HepG2 (cell line): ENCODE results near the gene NAGS. TPM values are rescaled to one million over a fixed set of nuclear protein-coding genes. Genes with fewer than 3 reads are reported as not detected.
A peak's percentile ranks its signal among the peaks of the same experiment; 100 is the strongest.

ENCODE experiments used
- AGO2 ChIP-seq: fragments of 200-400 bp; formaldehyde crosslinking; optimal IDR thresholded peaks from 2 replicates; pipeline ENCODE3; 2017; ENCODE audit warnings: mild to moderate bottlenecking, low read depth, low read length, moderate library complexity
- CENPT ChIP-seq: sonication (generic); formaldehyde crosslinking; IDR thresholded peaks from 2 replicates; pipeline ENCODE4 v1.8.0; 2022; ENCODE audit warnings: low read depth, mild to moderate bottlenecking, moderate library complexity, missing genetic modification reagents
- HOXA7 ChIP-seq: sonication (generic); formaldehyde crosslinking; IDR thresholded peaks from 2 replicates; pipeline ENCODE4 v1.8.1; 2022; ENCODE audit warnings: mild to moderate bottlenecking, missing genetic modification reagents, moderate library complexity
- KAT7 ChIP-seq: IDR thresholded peaks from 2 replicates; pipeline ENCODE4 v1.6.1; 2018; ENCODE audit warnings: borderline replicate concordance, missing compliant biosample characterization
- KLF15 ChIP-seq: sonication (generic); formaldehyde crosslinking; IDR thresholded peaks from 2 replicates; pipeline ENCODE4 v1.8.1; 2023; ENCODE audit warnings: borderline replicate concordance, mild to moderate bottlenecking, inconsistent platforms, missing genetic modification reagents, mixed read lengths
- MAF1 ChIP-seq: sonication (generic); formaldehyde crosslinking; IDR thresholded peaks from 2 replicates; pipeline ENCODE4 v1.5.0; 2020; ENCODE audit warnings: missing genetic modification reagents, borderline replicate concordance
- MZF1 ChIP-seq: sonication (generic); formaldehyde crosslinking; IDR thresholded peaks from 2 replicates; pipeline ENCODE4 v1.8.1; 2023; ENCODE audit warnings: mild to moderate bottlenecking, missing genetic modification reagents, borderline replicate concordance
- RBAK ChIP-seq: sonication (generic); formaldehyde crosslinking; IDR thresholded peaks from 2 replicates; pipeline ENCODE4 v1.5.1; 2020; ENCODE audit warnings: mild to moderate bottlenecking, missing genetic modification reagents
- ZNF143 ChIP-seq: sonication (generic); formaldehyde crosslinking; IDR thresholded peaks from 2 replicates; pipeline ENCODE4 v1.4.0; 2020; ENCODE audit warnings: missing genetic modification reagents
- ZNF350 ChIP-seq: sonication (generic); formaldehyde crosslinking; IDR thresholded peaks from 2 replicates; pipeline ENCODE4 v1.4.0; 2020; ENCODE audit warnings: mild to moderate bottlenecking, low read depth, missing genetic modification reagents, borderline replicate concordance
- ZNF7 ChIP-seq: IDR thresholded peaks from 2 replicates; pipeline ENCODE4 v1.6.1; 2016; ENCODE audit warnings: missing biosample characterization, missing genetic modification reagents
- polyA plus RNA-seq, 8 experiments: library from polyadenylated mRNA; depleted of rRNA in 3 of 8; stranded (reverse) in 7 of 8; unstranded in 1 of 8; fragments of >200 nt; fragmentation: Illumina TruSeq in 4 of 8; extraction: Trizol in 4 of 8; gene quantifications; 2 replicates each; pipeline versions ENCODE4 v1.2.1 to v1.2.3, GENCODE V29; 2011 to 2016; ENCODE audit warnings: low read depth in 4 of 8, missing spikeins in 1 of 8, mixed read lengths in 1 of 8; ENCODE audit not compliant: insufficient read depth in 1 of 8
- total RNA-seq, 5 experiments: library from RNA; depleted of rRNA; stranded (reverse); fragments of >200 nt; fragmentation: Illumina TruSeq; extraction: Trizol; gene quantifications; 2 replicates each; pipeline ENCODE4 v1.2.3, GENCODE V29; 2016; ENCODE audit warnings: low read depth in 1 of 5
- TF ChIP-seq, protein P1 (sequence below): IDR thresholded peaks from 2 replicates; pipeline ENCODE4 v1.6.1; 2016; ENCODE audit warnings: mild to moderate bottlenecking
- TF ChIP-seq, protein P2 (sequence below): sonication (generic); formaldehyde crosslinking; IDR thresholded peaks from 2 replicates; pipeline ENCODE4 v1.4.0; 2020; ENCODE audit warnings: missing genetic modification reagents, mild to moderate bottlenecking, borderline replicate concordance
- TF ChIP-seq, protein P3 (sequence below): sonication (generic); formaldehyde crosslinking; IDR thresholded peaks from 2 replicates; pipeline ENCODE4 v1.4.0; 2020; ENCODE audit warnings: missing genetic modification reagents
- TF ChIP-seq, protein P4 (sequence below): sonication (generic); formaldehyde crosslinking; IDR thresholded peaks from 2 replicates; pipeline ENCODE4 v1.4.0; 2020; ENCODE audit warnings: mild to moderate bottlenecking, missing genetic modification reagents
- TF ChIP-seq, protein P5 (sequence below): sonication (generic); formaldehyde crosslinking; IDR thresholded peaks from 2 replicates; pipeline ENCODE4 v1.4.0; 2020; ENCODE audit warnings: missing genetic modification reagents
- TF ChIP-seq, protein P6 (sequence below): sonication (generic); formaldehyde crosslinking; IDR thresholded peaks from 2 replicates; pipeline ENCODE4 v1.5.1; 2020; ENCODE audit warnings: mild to moderate bottlenecking, missing genetic modification reagents

Gene NAGS
- total and polyA plus RNA-seq, 2 of the 13 experiments (the other 11 are each of a cell fraction or from before 2014, with no cell fraction given): 4.3 to 5.1 TPM

DNA sequence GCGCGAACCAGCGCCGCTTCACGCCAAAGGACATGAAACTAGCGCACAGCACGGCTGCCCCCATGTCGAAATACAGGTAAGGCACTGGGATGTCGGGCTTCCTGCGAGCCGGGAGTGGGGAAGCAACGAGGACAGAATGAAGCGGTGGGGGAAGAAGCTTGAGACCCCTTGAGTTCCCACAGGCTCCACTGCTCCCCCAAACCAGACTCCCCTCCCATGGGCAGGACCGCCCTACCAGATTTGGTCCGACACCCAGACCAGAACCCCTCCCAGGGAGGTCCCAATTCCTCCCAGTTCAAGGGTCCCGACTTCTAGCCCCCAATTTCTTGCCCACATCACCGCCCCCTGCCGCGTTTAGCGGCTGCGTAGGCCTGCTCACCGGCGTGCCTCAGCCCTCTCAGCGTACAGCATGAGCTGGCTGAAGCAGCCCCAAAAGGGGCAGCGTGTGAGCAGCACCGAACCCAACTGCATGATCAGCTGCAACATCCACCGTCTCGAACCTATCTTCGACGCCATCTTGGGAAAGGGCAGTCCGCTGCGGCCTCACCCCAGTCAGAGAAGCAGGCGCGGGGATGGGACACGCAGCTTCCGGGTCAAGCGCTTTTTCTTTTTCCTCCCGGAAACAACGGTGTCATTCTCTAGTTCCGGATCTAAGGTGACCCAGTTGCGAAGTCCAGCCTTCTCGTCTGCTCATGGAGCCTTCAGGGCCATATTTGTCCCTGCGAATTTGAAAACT is 10.2 kb downstream of the NAGS start, which contains the start of gene TMEM101 (continued):
- TF ChIP-seq CENPT (peak; percentile 62; the same call in 1 of the 2 replicates), MAF1 (CRISPR knock-in tag) (peak; percentile 94), RBAK (peak; percentile 85), KLF15 (peak; percentile 45; the same call in 1 of the 2 replicates), ZNF350 (CRISPR knock-in tag) (peak; percentile 99), KAT7 (CRISPR knock-in tag) (peak; percentile 98), ZNF7 (CRISPR knock-in tag) (peak; percentile 89), HOXA7 (CRISPR knock-in tag) (no peak), MZF1 (CRISPR knock-in tag) (peak; percentile 98), ZNF143 (CRISPR knock-in tag) (peak; percentile 78), AGO2 (peak; percentile 85)
- TF ChIP-seq, protein P1, sequence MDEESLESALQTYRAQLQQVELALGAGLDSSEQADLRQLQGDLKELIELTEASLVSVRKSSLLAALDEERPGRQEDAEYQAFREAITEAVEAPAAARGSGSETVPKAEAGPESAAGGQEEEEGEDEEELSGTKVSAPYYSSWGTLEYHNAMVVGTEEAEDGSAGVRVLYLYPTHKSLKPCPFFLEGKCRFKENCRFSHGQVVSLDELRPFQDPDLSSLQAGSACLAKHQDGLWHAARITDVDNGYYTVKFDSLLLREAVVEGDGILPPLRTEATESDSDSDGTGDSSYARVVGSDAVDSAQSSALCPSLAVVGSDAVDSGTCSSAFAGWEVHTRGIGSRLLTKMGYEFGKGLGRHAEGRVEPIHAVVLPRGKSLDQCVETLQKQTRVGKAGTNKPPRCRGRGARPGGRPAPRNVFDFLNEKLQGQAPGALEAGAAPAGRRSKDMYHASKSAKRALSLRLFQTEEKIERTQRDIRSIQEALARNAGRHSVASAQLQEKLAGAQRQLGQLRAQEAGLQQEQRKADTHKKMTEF: peak; percentile 99
- TF ChIP-seq, protein P2, sequence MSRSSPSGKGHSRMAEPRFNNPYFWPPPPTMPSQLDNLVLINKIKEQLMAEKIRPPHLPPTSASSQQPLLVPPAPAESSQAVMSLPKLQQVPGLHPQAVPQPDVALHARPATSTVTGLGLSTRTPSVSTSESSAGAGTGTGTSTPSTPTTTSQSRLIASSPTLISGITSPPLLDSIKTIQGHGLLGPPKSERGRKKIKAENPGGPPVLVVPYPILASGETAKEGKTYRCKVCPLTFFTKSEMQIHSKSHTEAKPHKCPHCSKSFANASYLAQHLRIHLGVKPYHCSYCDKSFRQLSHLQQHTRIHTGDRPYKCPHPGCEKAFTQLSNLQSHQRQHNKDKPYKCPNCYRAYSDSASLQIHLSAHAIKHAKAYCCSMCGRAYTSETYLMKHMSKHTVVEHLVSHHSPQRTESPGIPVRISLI (CRISPR knock-in tag): peak; percentile 90
- TF ChIP-seq, protein P3, sequence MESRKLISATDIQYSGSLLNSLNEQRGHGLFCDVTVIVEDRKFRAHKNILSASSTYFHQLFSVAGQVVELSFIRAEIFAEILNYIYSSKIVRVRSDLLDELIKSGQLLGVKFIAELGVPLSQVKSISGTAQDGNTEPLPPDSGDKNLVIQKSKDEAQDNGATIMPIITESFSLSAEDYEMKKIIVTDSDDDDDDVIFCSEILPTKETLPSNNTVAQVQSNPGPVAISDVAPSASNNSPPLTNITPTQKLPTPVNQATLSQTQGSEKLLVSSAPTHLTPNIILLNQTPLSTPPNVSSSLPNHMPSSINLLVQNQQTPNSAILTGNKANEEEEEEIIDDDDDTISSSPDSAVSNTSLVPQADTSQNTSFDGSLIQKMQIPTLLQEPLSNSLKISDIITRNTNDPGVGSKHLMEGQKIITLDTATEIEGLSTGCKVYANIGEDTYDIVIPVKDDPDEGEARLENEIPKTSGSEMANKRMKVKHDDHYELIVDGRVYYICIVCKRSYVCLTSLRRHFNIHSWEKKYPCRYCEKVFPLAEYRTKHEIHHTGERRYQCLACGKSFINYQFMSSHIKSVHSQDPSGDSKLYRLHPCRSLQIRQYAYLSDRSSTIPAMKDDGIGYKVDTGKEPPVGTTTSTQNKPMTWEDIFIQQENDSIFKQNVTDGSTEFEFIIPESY (CRISPR knock-in tag): peak; percentile 87
- TF ChIP-seq, protein P4, sequence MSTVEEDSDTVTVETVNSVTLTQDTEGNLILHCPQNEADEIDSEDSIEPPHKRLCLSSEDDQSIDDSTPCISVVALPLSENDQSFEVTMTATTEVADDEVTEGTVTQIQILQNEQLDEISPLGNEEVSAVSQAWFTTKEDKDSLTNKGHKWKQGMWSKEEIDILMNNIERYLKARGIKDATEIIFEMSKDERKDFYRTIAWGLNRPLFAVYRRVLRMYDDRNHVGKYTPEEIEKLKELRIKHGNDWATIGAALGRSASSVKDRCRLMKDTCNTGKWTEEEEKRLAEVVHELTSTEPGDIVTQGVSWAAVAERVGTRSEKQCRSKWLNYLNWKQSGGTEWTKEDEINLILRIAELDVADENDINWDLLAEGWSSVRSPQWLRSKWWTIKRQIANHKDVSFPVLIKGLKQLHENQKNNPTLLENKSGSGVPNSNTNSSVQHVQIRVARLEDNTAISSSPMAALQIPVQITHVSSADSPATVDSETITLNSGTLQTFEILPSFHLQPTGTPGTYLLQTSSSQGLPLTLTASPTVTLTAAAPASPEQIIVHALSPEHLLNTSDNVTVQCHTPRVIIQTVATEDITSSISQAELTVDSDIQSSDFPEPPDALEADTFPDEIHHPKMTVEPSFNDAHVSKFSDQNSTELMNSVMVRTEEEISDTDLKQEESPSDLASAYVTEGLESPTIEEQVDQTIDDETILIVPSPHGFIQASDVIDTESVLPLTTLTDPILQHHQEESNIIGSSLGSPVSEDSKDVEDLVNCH (CRISPR knock-in tag): peak; percentile 80; the same call in 1 of the 2 replicates
- TF ChIP-seq, protein P5, sequence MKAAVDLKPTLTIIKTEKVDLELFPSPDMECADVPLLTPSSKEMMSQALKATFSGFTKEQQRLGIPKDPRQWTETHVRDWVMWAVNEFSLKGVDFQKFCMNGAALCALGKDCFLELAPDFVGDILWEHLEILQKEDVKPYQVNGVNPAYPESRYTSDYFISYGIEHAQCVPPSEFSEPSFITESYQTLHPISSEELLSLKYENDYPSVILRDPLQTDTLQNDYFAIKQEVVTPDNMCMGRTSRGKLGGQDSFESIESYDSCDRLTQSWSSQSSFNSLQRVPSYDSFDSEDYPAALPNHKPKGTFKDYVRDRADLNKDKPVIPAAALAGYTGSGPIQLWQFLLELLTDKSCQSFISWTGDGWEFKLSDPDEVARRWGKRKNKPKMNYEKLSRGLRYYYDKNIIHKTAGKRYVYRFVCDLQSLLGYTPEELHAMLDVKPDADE (CRISPR knock-in tag): no peak
- TF ChIP-seq, protein P6, sequence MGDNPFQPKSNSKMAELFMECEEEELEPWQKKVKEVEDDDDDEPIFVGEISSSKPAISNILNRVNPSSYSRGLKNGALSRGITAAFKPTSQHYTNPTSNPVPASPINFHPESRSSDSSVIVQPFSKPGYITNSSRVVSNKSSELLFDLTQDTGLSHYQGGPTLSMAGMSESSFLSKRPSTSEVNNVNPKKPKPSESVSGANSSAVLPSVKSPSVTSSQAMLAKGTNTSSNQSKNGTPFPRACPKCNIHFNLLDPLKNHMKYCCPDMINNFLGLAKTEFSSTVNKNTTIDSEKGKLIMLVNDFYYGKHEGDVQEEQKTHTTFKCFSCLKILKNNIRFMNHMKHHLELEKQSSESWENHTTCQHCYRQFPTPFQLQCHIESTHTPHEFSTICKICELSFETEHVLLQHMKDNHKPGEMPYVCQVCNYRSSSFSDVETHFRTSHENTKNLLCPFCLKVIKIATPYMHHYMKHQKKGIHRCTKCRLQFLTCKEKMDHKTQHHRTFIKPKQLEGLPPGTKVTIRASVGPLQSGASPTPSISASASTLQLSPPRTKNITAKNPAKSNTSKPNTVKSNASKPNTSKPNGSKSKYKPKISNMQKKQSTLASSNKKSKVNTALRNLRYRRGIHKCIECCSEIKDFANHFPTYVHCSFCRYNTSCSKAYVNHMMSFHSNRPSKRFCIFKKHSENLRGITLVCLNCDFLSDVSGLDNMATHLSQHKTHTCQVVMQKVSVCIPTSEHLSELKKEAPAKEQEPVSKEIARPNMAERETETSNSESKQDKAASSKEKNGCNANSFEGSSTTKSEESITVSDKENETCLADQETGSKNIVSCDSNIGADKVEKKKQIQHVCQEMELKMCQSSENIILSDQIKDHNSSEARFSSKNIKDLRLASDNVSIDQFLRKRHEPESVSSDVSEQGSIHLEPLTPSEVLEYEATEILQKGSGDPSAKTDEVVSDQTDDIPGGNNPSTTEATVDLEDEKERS (CRISPR knock-in tag): peak; percentile 99
